PC-9 (cell line): ENCODE measurements around the gene LRRC34. TPM values are rescaled to one million over a fixed set of nuclear protein-coding genes. Genes with fewer than 3 reads are reported as not detected.

Experiments
- BruUV-seq: library from RNA; stranded (reverse); fragments of 400-500 nt; replicated peaks from 2 replicates; lab custom pipeline; 2021; lab: Mats Ljungman, UMichigan
- CTCF ChIA-PET: fragments of 300-600 bp; sonication (Branson Sonifier 250); formaldehyde crosslinking; loops from one replicate; lab custom pipeline; 2022; ENCODE audit warnings: antibody characterized with exemption; lab: Charles Lee
- POLR2A ChIA-PET: fragments of 300-600 bp; sonication (Branson Sonifier 250); formaldehyde crosslinking; loops from one replicate; lab custom pipeline; 2022; ENCODE audit warnings: antibody characterized with exemption; ENCODE audit not compliant: unreplicated experiment; lab: Charles Lee
- DNase-seq, 2 experiments: peaks; one replicate each; pipeline versions ENCODE4 v3.0.0 to v3.0.0-alpha.2; 2015 to 2022; ENCODE audit warnings: mixed read lengths in 1 of 2
- H2AFZ ChIP-seq: fragments of 200-600 bp; sonication (generic); 2 replicates; pipeline ENCODE4 v1.8.1; 2017; ENCODE audit warnings: antibody characterized with exemption
- H3F3A ChIP-seq: fragments of 200-600 bp; sonication (generic); 2 replicates; pipeline ENCODE4 v1.8.1; 2017; ENCODE audit warnings: antibody characterized with exemption, mild to moderate bottlenecking, low read depth; ENCODE audit not compliant: insufficient read depth
- H3K27ac ChIP-seq: fragments of 200-600 bp; sonication (generic); 2 replicates; pipeline ENCODE4 v1.6.1; 2016; ENCODE audit warnings: mixed run types
- H3K27me3 ChIP-seq: fragments of 200-600 bp; sonication (generic); 2 replicates; pipeline ENCODE4 v1.6.1; 2016; ENCODE audit warnings: low read depth, mixed run types; ENCODE audit not compliant: insufficient read depth
- H3K36me3 ChIP-seq: fragments of 200-600 bp; sonication (generic); 2 replicates; pipeline ENCODE4 v1.6.1; 2016; ENCODE audit warnings: low read depth, mixed run types
- H3K4me1 ChIP-seq: fragments of 200-600 bp; sonication (generic); replicated peaks from 2 replicates; pipeline ENCODE4 v1.6.1; 2016; ENCODE audit warnings: mixed run types; ENCODE audit not compliant: insufficient read depth
- H3K4me2 ChIP-seq: fragments of 200-600 bp; sonication (generic); 2 replicates; pipeline ENCODE4 v1.6.1; 2017; ENCODE audit warnings: mixed run types
- H3K4me3 ChIP-seq: fragments of 200-600 bp; sonication (generic); 2 replicates; pipeline ENCODE4 v1.6.1; 2016; ENCODE audit warnings: mixed run types
- H3K79me2 ChIP-seq: fragments of 200-600 bp; sonication (generic); 2 replicates; pipeline ENCODE4 v1.6.1; 2017; ENCODE audit warnings: low read depth, mixed run types
- H3K9me2 ChIP-seq: fragments of 200-600 bp; sonication (generic); 2 replicates; pipeline ENCODE4 v1.8.1; 2017; ENCODE audit warnings: mild to moderate bottlenecking; ENCODE audit not compliant: insufficient read depth
- H3K9me3 ChIP-seq: fragments of 200-600 bp; sonication (generic); 2 replicates; pipeline ENCODE4 v1.8.1; 2016; ENCODE audit warnings: low read depth; ENCODE audit not compliant: insufficient read depth
- H4K20me1 ChIP-seq: fragments of 200-600 bp; sonication (generic); 2 replicates; pipeline ENCODE4 v1.8.1; 2017; ENCODE audit not compliant: insufficient read depth
- CTCF ChIP-seq: fragments of 200-600 bp; sonication (generic); conservative IDR thresholded peaks from 2 replicates; pipeline ENCODE4 v1.6.1; 2017; ENCODE audit warnings: mixed run types, antibody characterized with exemption, mild to moderate bottlenecking, moderate library complexity
- EZH2 ChIP-seq: fragments of 200-600 bp; sonication (generic); IDR thresholded peaks from 2 replicates; pipeline ENCODE4 v1.8.0; 2017; ENCODE audit warnings: antibody characterized with exemption, low read depth
- intact Hi-C: fragments of 100-400 bp; cut with micrococcal nuclease; formaldehyde crosslinking; loops from one replicate; pipeline ENCODE4 v1.10.0; 2022; ENCODE audit not compliant: unreplicated experiment
- total RNA-seq: library from RNA; stranded (reverse); gene quantifications from 2 replicates; pipeline ENCODE4 v1.2.3, GENCODE V29; 2021

The LRRC34 gene
- total RNA-seq, 1 experiment from 2014 or later = 10.3 TPM

DNA sequence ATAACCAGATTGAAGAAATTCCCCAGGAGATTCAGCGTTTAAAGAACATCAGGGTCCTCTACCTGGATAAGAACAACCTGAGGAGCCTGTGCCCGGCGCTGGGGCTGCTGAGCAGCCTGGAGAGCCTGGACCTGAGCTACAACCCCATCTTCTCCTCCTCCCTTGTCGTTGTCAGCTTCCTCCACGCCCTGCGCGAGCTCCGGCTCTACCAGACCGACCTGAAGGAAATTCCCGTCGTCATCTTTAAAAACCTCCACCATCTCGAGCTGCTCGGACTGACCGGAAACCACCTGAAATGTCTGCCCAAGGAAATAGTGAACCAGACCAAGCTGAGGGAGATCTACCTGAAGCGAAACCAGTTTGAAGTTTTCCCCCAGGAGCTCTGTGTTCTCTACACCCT lies 9.4 kb upstream of the LRRC34 start:
- CTCF ChIA-PET = interaction anchor here (0.6 kb wide), 1 partner anchor 1825 kb away, joined by 3 read pairs; no protein-coding TSS in a partner anchor
- intact Hi-C loops = no loop called here
- DNase-seq = no peak

DNA sequence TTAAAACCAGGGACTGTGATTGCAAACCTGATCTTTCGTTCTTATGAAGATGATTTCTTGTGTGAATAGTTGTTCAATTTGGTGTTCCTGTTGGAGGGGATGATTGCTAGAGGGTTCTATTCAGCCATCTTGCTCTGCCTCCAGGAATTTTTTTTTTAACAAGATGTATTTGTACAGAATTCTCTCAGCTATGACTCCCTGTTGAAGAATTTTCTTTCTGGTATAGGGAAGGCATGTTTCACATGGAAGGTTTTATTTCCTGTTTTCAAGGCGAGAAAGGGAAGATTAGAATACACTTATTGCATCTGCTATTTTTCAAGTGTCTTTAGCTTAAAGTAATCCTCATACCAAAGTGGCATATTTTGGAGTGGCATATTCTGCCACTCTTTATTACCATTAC lies 5.6 kb upstream of the LRRC34 start:
- peaks cover 12% of the 10 kb centered on the region; the same call in 1 of the 2 replicates for H3K9me3 ChIP-seq
- H3K4me3 ChIP-seq = no peak overlapping the region
- H3K27me3 ChIP-seq = no peaks in the 10 kb centered on the region
- TF ChIP-seq EZH2 (no peak), CTCF (no peak)
- H2AFZ ChIP-seq = no peak overlapping the region
- H3K4me2 ChIP-seq = no peak overlapping the region
- no peaks in the 10 kb centered on the region for H4K20me1 ChIP-seq
- no peaks in the 10 kb centered on the region for H3F3A ChIP-seq
- no peaks in the 10 kb centered on the region for H3K9me2 ChIP-seq
- no TSS peak for BruUV-seq
- no peak overlapping the region for H3K27ac ChIP-seq
- CTCF ChIA-PET = no interaction called here
- H3K79me2 ChIP-seq = no peaks in the 10 kb centered on the region
- POLR2A ChIA-PET = no interaction called here
- intact Hi-C loops = no loop called here
- no peak for DNase-seq
- H3K4me1 ChIP-seq = peaks cover 1% of the 10 kb centered on the region; the same call in 1 of the 2 replicates
- no peaks in the 10 kb centered on the region for H3K36me3 ChIP-seq

More for the DNA sequence above, 9.4 kb upstream of the LRRC34 start:
- Histone ChIP-seq H3K36me3 (no peaks in the 10 kb centered on the region), H3K9me3 (no peaks in the 10 kb centered on the region), H3K9me2 (no peaks in the 10 kb centered on the region), H3K79me2 (no peaks in the 10 kb centered on the region), H2AFZ (no peak overlapping the region), H3F3A (no peaks in the 10 kb centered on the region), H3K4me1 (no peaks in the 10 kb centered on the region), H4K20me1 (no peaks in the 10 kb centered on the region), H3K27ac (no peak overlapping the region), H3K27me3 (no peaks in the 10 kb centered on the region), H3K4me3 (no peak overlapping the region), H3K4me2 (no peak overlapping the region)
- TF ChIP-seq CTCF (no peak), EZH2 (no peak)
- no TSS peak for BruUV-seq
- POLR2A ChIA-PET = interaction anchor here (0.6 kb wide), 1 partner anchor 247 kb away, joined by 4 read pairs; no protein-coding TSS in a partner anchor

GRCh38 chr3:169815590-169816150 lies 3.0 kb upstream of the LRRC34 start:
- H3K4me1 ChIP-seq = peaks cover 16% of the 10 kb centered on the region
- no peak overlapping the region for H3K27ac ChIP-seq
- no peaks in the 10 kb centered on the region for H3K9me2 ChIP-seq
- H3K79me2 ChIP-seq = no peaks in the 10 kb centered on the region
- peaks cover 12% of the 10 kb centered on the region; the same call in 1 of the 2 replicates for H3K9me3 ChIP-seq
- peaks cover 5% of the 10 kb centered on the region; the same call in 1 of the 2 replicates for H3F3A ChIP-seq
- POLR2A ChIA-PET = no interaction called here
- no peaks in the 10 kb centered on the region for H3K36me3 ChIP-seq
- H3K27me3 ChIP-seq = no peaks in the 10 kb centered on the region
- CTCF ChIA-PET = no interaction called here
- no peak overlapping the region for H3K4me3 ChIP-seq
- TF ChIP-seq CTCF = no peak
- TF ChIP-seq EZH2 = no peak
- no peak for DNase-seq
- no TSS peak for BruUV-seq
- H3K4me2 ChIP-seq = no peak overlapping the region
- intact Hi-C loops = no loop called here
- no peak overlapping the region for H2AFZ ChIP-seq
- H4K20me1 ChIP-seq = no peaks in the 10 kb centered on the region
